NCI-H2107 treated with DMSO at 0.1 percent for 48 hours (cell line): Measurements from ENCODE around the gene UST.
A peak's percentile ranks its signal among the peaks of the same experiment; 100 is the strongest.
"Not testable (repeated sequence)": the region's sequence is repeated elsewhere in the genome, so short reads cannot be mapped to it uniquely, and the experiment has no call there.

Experiments used
- DNase-seq: peaks from one replicate; lab custom pipeline; 2025; ENCODE audit not compliant: unreplicated experiment; lab: John Stamatoyannopoulos, UW

Gene UST

GRCh38 chr6:148891405-148891783 lies 144.6 kb downstream of the UST start:
- DNase-seq: no peak

DNA sequence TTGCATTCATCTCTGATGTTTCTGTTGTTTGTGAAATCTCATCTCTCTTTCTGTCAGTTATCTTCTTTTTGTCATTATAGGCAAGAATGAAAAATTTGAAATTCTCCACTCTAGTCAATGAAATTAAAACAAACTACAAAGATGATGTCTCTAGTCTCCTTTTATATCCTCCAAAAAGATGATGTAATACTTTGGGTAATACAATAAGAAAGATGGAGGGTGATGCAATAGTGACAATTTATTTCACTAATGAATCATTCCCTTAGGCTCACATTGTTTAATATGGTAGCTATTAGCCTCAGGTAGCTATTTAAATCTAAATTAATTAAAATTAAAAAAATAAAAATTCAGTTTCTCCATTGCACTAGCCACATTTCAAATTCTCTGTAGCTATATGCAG lies 145.4 kb downstream of the UST start:
- DNase-seq: no peak

DNA sequence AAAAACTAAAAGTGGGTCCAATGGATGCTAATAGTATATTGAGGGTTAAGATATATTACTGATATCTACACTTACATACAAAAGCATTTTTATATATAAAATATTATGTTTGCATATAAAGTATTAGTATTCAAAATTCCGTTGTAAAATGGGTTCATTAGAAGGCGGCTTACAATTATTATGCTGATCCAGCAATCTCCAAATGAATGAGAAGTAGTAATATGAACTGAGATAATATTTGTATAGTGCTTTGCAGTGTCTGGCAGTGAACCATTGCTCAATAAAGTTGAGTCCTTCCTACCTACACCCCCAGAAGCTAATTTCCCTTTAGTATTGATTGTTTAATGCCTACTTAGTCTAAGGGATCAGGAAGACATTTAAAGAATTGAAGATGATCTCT lies 146.2 kb downstream of the UST start:
- DNase-seq: no peak

DNA sequence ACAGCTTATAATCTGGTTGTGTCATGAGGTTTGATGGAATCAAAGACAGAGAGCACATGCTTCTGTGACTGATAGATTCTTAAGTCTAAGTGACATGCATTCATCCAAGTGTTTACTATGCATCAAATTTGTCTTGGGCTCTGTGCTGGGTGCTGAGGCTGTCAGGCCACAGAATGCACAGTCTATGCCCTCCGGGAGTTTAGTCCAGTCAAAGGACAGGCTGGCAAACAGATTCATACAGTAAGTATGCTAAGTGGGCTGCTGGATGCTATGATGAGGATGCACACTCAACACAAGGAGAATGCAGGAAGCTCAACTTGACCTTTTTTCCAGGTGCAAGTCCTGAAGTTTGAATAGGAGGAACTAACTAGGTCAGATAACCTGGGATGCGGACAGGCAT lies 146.7 kb downstream of the UST start:
- no peak for DNase-seq

DNA sequence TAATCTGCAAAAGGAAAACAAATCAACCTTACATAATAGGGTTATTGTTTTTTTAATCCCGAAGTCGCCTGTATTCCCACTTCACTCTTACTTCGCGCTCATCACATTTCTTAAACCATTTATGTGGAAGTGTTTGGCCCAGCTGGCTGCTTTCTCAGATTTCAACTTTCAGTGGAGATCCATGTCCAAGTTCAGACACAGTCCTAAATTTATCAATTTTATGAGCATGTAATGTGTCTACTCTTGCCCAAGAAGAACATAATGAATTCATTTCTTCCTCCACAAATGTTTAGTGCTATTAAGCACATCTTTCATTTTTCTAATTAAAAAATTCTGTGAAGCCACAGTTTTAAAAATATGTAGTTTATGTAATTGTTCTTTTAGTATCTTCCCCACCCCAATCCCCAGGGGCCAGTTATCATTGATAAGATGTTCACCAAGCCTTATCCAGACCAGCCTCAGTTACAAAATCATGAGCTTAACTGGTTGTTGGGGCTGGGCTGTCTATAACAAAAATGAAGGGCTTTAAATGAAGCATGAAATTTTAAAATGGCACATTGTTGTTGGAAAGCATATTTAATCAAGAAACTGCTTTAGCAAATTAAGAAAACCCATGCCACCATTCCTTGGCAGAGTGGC lies 151.7 kb downstream of the UST start:
- DNase-seq: no peak

- no peak for DNase-seq
Observed at GRCh38 chr6:148904896-148905870, 158.4 kb downstream of the UST start.

GRCh38 chr6:148905901-148906300 lies 159.1 kb downstream of the UST start:
- DNase-seq: no peak

GRCh38 chr6:148906386-148906785 lies 159.6 kb downstream of the UST start:
- no peak for DNase-seq

GRCh38 chr6:148907573-148907972 lies 160.7 kb downstream of the UST start:
- DNase-seq: no peak

DNA sequence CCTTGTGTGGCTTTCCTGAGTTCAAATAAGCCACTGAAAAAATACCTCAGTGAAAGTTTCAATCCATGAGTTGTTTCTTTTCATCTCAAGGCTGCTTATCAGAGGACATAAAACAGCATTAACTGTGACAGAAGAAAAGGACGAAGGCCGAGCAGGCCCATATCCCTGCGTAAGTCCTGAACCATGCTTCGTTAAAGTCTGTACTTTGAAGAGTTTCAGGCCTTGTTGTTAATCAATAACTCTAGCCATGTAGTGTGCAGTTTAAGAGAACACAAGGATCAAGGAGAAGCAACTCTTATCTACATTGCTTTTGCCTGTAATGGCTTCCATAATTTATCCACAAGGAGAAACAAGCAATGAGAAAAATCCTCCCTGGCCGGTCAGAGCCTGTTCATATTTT lies 165.4 kb downstream of the UST start:
- DNase-seq: no peak

- no peak for DNase-seq
Observed at GRCh38 chr6:148915810-148916209, 169.0 kb downstream of the UST start.

DNA sequence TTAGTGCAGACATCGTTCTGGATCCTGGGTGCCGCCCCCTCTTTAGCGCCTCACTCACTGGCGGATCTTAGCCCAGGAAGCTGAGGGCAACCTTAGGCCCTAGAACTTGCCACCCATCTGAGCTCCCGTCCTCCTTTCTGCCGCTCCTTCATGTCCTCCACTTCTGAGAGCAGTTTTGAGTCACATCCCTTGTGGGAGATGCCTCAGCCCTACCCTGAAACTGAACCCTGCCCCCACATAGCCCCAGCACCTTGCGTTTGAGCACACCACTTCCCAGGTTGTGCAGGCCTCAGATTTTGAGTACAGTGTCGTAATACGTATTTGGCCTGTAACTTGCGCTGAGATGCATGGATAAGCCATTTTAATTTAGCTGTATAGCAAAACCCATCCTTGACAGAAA lies 169.7 kb downstream of the UST start:
- DNase-seq: not testable (repeated sequence)

GRCh38 chr6:148924226-148925012 lies 177.6 kb downstream of the UST start:
- no peak for DNase-seq

DNA sequence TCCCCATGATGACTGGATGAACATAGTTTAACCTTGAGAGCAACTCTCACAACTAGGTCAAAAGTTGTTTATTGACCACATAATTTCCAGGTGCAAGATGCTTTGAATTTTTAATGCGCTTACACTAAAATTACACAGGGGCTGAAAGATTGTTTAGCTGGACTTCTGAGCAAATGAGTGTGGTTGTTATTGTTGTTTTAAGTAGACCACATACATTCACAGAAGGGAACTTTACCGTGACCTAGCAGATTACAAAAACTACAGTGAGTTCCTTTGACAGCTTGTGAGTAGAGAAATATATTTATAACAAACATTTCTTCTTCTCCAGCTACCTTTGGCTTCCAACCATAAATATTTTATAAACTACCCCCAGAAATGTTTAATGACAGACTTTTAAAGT lies 178.9 kb downstream of the UST start:
- no peak for DNase-seq

GRCh38 chr6:148926478-148926877 lies 179.6 kb downstream of the UST start:
- no peak for DNase-seq

DNA sequence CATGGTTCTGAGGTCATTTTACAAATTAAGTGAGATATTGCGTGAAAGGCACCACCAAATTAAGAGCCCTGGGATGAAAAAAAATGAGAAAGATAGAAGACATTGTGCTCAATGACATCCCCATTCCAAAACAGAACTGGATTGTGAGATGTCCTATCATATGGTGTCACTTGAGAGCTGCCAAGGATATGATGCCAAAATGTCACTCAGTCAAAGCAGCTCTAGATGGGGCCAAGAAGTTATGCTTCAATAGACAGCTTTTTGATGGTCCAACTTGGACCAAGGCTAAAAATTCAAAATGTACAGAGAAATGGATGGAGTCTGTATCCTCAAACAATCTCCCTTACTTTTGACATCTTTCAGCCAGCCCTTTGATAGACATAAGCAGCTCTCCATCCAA lies 180.8 kb downstream of the UST start:
- no peak for DNase-seq

GRCh38 chr6:148928811-148929210 lies 182.0 kb downstream of the UST start:
- DNase-seq: no peak

DNA sequence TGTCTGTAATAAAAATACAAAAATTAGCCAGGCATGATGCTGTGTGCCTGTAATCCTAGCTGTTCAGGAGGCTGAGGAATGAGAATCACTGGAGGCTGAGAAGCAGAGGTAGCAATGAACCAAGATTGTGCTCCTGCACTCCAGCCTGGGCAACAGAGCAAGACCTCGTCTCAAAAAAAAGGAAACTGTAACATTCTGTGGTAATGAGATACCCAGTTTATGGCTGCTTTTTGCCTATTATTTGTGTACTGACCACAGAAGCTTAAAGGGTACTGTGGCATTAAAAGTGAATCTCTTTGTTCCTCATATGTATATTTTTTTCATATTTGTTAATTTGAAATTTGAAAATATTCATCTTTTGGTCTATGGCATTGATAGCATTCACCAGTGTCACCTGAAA lies 185.4 kb downstream of the UST start:
- DNase-seq: no peak

DNA sequence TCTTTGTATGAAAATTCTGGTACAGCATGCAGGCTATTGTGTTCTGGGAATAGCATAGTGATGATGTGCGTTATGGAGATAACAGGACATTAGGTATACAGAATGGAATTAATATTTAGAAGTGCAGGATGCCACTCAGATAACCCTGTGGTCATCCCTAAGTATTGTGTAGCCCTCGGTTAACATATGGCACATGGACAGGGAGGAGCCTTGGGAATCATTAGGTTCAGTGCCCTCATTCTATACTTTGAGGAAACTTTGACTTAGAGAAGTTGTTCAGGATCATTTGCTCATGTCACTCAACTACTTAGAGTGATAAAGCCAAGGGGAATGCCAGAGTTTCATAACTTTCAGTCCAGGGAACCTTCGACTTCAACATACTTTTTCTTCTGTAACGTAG lies 185.9 kb downstream of the UST start:
- DNase-seq: no peak

DNA sequence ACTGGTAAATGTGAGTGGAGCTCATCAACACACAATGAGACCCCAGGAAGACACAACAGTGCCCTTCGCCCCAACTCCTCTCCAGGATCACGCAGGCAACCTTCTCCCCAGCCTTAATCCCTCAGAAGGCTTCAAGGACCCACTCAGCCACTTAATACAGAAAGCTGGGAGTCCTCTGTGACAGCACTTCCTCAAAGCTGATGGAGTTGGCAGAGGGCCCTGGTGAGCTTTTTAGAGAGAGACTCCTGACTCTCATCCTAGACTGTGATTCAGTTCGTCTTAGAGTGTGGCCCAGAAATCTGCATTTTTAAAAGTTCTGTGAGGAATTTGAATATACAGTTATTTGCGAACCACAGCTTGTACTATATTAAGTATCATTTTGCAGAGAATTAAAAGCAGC lies 187.7 kb downstream of the UST start:
- DNase-seq: peak; percentile 18

DNA sequence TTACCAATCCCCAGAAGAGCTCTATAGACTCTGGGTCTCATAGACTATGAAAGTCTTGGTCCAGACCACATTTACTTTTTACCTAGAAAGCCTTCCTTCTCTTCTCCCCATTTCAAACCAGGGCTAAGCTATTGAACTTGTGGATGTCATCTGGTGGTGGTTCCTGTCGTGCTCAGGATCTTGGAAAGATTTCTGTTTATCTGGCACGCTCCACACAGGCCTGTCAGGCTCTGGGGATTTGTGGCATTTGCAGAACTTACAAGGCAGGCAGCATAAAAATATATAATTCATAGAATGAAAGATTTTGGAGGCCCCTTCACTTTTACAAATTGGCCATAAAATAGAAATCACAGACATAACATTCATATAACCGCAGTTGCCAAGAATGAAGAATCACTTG lies 188.1 kb downstream of the UST start:
- no peak for DNase-seq
